Activated CD4-positive, alpha-beta T cell treated with anti-CD3 and anti-CD28 coated beads, Interleukin-2, amount 10 ng/mL, durations not matched to agents 24 days and 14 days (primary cell): ENCODE data around the gene PTPN1. TPM values are rescaled to one million over a fixed set of nuclear protein-coding genes. Genes with fewer than 3 reads are reported as not detected.

ENCODE experiments used
- DNase-seq: peaks from one replicate; pipeline ENCODE4 v3.0.0; 2022
- H3K27ac Mint-ChIP-seq: one replicate; pipeline ENCODE4 v1.8.0; 2022; ENCODE audit warnings: mild to moderate bottlenecking, mixed read lengths
- H3K27me3 Mint-ChIP-seq: one replicate; pipeline ENCODE4 v1.8.0; 2022; ENCODE audit warnings: mixed read lengths
- H3K36me3 Mint-ChIP-seq: one replicate; pipeline ENCODE4 v1.8.0; 2022; ENCODE audit warnings: low read depth, mild to moderate bottlenecking, mixed read lengths
- H3K4me1 Mint-ChIP-seq: one replicate; pipeline ENCODE4 v1.8.0; 2021; ENCODE audit warnings: mixed read lengths
- H3K4me3 Mint-ChIP-seq: one replicate; pipeline ENCODE4 v1.8.0; 2022; ENCODE audit warnings: mild to moderate bottlenecking, moderate library complexity, mixed read lengths
- H3K9me3 Mint-ChIP-seq: one replicate; pipeline ENCODE4 v1.8.0; 2021; ENCODE audit warnings: mixed read lengths
- intact Hi-C: fragments of 100-400 bp; cut with micrococcal nuclease; formaldehyde crosslinking; loops from one replicate; pipeline ENCODE4 v1.15.1; 2023
- total RNA-seq: library from RNA; stranded (reverse); gene quantifications from 2 replicates; pipeline ENCODE4 v1.2.3, GENCODE V29; 2022

Gene PTPN1
- 61.4 and 62.9 TPM in 2 replicates for total RNA-seq

DNA sequence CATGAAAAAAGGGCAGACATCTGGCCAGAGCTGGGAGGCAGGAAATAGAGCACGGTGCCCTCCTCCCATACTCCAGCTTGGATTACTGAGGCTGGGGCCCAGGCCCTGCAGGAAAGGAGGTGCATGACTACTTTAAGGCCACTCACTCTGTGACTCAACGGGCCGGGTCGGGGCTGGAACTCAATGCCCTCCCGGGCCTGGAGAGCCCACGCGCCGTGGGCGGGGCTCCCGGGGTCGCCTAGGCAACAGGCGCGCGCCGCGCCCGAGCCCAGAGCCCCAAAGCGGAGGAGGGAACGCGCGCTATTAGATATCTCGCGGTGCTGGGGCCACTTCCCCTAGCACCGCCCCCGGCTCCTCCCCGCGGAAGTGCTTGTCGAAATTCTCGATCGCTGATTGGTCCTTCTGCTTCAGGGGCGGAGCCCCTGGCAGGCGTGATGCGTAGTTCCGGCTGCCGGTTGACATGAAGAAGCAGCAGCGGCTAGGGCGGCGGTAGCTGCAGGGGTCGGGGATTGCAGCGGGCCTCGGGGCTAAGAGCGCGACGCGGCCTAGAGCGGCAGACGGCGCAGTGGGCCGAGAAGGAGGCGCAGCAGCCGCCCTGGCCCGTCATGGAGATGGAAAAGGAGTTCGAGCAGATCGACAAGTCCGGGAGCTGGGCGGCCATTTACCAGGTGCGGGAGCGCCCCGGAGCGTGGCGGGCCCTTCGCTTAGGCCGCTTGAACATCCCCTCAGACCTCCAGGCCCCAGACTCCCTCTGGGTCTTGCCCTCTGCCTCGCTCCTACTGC lies at the start of gene PTPN1:
Gene PTPN1, plus strand, starts transcription at position 461 of the 783 bp plus-strand sequence. Its CDS starts 145 bp downstream, at position 606.
- Mint-ChIP-seq H3K4me1 (peaks cover 44% of the 10 kb centered on the region), H3K27me3 (no peaks in the 10 kb centered on the region), H3K36me3 (peaks cover 25% of the 10 kb centered on the region), H3K27ac (peak within 1 kb of the TSS; percentile 93), H3K4me3 (peak within 1 kb of the TSS; percentile 98), H3K9me3 (no peaks in the 10 kb centered on the region)
- intact Hi-C loops, result loop anchor here (1.0 to 10.0 kb wide), 7 partner anchors 8 to 1231 kb away; partner anchors contain the start of genes PARD6B and ZNFX1
- peak; percentile 100 for DNase-seq

DNA sequence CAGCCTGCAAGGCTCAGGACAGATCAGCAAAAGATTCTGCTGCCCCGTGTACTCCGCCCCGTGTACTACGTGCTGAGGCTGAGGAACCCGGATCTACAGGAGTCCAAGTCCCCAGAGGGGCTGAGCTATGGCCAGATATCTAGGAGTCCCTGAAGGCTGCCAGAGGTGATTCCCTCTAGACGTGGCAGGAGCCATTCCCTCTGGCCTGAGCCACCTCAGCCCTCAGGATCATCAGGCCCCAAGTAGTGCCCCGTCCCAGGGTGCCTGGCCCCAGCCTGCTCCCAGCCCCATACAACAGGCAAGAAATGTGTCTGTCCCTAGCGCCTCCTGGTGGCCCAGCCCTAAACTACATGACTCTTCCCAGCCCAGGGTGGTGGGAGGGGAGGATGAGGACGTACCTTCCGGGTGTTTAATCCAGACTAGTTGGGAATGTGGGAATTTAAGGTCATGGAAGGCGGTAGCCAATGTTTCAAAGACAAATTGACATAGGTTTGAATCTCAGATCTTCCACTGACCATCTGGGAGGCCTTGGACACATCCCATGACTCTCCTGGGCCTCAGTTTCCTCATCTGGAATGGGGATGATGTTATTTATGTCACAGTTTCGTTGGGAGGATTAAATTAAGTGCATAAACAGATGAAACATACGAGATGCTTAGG lies 49.4 kb upstream of the PTPN1 start:
- H3K27ac Mint-ChIP-seq, result no peak overlapping the region
- intact Hi-C loops, result loop anchor here (1.0 kb wide), 2 partner anchors 270 to 274 kb away; partner anchors contain the start of gene CEBPB
- peaks cover 24% of the 10 kb centered on the region for H3K4me1 Mint-ChIP-seq
- DNase-seq, result peak; percentile 95
- no peaks in the 10 kb centered on the region for H3K36me3 Mint-ChIP-seq
- H3K9me3 Mint-ChIP-seq, result peaks cover 7% of the 10 kb centered on the region
- H3K27me3 Mint-ChIP-seq, result peaks cover 6% of the 10 kb centered on the region
- no peak overlapping the region for H3K4me3 Mint-ChIP-seq

DNA sequence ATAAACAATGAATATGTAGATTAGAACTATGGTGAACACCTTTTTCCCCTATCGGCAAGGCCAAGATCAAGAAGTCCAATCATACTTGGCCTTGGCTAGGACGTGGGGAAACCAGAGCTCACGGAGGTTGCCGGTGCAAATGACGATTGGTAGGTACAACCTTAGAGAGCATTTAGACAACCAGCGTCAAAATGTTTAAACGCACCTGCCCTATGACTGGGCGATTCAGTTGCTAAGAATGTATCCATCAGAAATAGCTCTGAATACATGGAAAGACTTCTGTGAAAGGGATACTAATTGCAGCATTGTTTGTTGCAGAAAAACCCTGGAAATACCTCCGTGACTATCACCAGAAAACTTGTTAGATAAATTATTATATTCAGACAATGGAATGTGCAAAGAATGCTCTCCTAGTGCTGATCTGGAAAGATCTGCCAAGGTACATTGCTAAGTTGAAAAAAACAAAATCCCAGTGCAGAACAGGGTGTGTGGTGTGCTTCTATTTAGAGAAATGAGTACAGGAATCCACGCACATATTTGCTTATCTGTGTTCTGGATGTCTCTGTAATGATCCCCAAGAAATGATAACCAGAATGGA lies 48.0 kb upstream of the PTPN1 start:
- Mint-ChIP-seq H3K27ac (no peak overlapping the region), H3K4me1 (peaks cover 18% of the 10 kb centered on the region), H3K9me3 (peaks cover 7% of the 10 kb centered on the region), H3K4me3 (no peak overlapping the region), H3K36me3 (no peaks in the 10 kb centered on the region), H3K27me3 (peaks cover 6% of the 10 kb centered on the region)
- intact Hi-C loops, result no loop called here
- DNase-seq, result no peak

DNA sequence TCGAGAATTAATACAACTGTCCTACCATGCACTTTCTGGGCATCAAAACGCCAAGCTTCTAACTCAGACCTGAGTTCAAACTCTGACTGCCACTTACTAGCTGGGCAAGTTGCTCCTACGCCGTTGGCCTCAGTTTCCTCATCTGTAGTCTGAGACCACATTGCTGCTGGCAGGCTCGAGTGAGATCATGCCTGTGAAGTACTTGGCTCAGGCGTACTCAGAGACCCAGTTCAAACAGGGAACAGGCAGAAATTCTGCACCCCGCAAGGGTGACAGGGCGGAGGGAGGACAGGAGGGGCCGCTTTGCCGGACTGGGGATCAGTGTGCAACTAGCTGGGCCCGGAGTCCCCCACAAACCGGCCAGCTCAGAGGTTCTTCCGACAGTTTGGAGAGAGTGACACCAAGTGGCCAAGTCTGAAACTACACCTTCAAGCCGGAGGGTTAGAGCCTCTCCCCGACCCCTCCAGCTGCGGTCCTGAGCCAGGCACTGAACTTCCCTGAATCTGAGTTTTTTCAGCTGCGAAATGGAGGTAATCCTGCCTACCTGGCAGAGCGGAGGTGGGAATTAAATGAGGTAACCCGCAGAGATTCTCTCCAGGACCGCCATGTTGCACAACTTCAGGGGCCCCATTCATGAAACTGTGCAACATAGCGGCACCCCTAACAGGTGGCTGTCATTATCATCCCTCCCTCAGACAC lies 46.0 kb upstream of the PTPN1 start:
- Mint-ChIP-seq H3K4me3 (no peak overlapping the region), H3K27ac (no peak overlapping the region), H3K36me3 (no peaks in the 10 kb centered on the region), H3K4me1 (peaks cover 19% of the 10 kb centered on the region), H3K27me3 (peaks cover 5% of the 10 kb centered on the region), H3K9me3 (peaks cover 2% of the 10 kb centered on the region)
- intact Hi-C loops, result loop anchor here (1.0 kb wide), 2 partner anchors 274 to 278 kb away; partner anchors contain the start of gene CEBPB
- DNase-seq, result peak; percentile 88

DNA sequence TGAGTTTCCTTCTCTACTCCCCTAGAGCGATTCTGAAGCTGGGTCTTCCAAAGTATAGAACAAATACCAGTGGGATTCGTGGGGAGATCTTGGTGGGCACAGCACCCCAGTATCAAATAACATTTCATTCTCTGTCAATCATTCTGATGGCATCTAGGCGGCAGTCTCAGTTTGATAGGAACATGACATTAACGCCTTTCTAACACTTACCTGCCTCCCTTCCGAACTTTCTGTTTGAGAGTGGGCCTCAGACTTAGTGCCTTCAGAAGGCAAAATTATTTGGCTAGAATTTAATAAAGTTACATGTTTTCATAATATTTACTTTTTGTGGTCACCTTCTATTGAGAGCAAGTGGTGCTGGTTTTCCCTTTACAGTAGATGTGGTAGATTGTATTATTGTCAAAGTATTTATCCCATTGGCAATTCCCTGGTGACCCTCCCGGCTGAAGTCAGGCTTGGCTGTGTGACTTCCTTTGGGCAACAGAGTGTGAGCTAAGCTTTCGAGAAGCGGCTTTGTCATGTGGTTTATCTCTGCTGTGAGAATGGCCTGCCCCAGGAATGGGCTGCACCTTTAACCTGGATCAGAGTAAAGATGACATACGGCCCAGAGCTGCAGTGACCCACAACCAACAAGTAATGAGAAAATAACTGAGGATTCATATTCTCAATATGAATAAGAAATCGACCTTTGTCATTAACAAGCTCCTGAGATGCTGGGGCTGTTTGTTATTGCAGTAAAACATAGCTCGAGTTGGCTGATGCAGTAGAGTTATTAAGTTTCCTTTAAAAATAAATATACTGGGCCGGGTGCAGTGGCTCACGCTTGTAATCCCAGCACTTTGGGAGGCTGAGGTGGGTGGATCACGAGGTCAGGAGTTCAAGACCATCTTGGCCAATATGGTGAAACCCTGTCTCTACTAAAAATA lies 45.2 kb upstream of the PTPN1 start:
- DNase-seq, result no peak
- Mint-ChIP-seq H3K36me3 (no peaks in the 10 kb centered on the region), H3K27me3 (peaks cover 3% of the 10 kb centered on the region), H3K4me3 (no peak overlapping the region), H3K27ac (no peak overlapping the region), H3K9me3 (no peaks in the 10 kb centered on the region), H3K4me1 (peaks cover 16% of the 10 kb centered on the region)
- intact Hi-C loops, result loop anchor here (1.0 kb wide), 2 partner anchors 275 to 279 kb away; partner anchors contain the start of gene CEBPB

DNA sequence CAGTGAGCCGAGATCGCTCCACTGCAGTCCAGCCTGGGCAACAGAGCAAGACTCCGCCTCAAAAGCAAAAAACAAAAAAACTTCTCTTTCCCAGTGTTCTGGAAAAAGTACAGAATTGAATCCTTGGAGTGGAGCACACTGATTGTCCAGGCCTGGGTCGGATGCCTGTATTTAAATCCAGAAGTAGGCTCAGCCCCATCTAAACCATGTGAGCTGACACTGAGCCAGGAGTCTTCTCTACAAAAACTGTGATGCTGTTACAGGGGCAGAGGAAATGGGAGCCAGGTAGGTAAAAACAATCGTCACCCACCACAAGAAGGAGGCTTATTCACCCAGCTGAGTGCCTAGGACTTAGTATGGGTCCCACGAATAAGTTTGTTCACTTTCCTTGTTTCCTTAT lies 43.0 kb upstream of the PTPN1 start:
- intact Hi-C loops, result no loop called here
- Mint-ChIP-seq H3K4me1 (peaks cover 22% of the 10 kb centered on the region), H3K27ac (no peak overlapping the region), H3K4me3 (no peak overlapping the region), H3K27me3 (peaks cover 3% of the 10 kb centered on the region), H3K9me3 (no peaks in the 10 kb centered on the region), H3K36me3 (no peaks in the 10 kb centered on the region)
- DNase-seq, result no peak

DNA sequence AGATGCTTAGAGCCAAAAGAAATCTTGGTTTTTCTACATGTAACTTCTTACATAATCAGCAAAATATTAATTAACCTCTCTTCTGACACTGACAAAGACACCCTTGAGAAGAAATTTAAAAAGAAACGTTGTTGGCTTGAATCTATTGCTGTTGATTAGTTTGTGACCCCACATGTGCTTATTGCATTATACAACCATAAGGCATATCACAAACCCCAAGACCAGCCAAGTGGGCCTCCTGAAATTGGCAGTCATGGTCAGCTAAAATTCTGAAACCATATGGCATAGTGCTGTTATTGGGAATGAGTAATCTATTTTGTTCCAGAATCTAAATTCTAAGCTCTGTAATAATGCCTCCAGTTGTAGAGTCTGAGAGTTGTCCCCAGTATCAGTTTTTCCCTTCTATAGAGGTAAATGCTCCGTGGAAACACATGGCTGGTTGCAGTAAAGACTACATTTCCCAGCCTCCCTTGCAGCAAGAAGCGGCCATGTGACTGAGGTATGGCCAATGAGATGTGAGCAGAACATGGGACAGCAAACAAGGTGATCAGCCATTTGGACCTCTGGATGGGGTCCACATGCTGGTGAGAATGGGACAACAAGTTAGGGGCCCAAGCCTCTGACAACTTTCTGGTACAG lies 42.3 kb upstream of the PTPN1 start:
- Mint-ChIP-seq H3K27me3 (no peaks in the 10 kb centered on the region), H3K36me3 (no peaks in the 10 kb centered on the region), H3K27ac (no peak overlapping the region), H3K4me1 (peaks cover 23% of the 10 kb centered on the region), H3K4me3 (no peak overlapping the region), H3K9me3 (no peaks in the 10 kb centered on the region)
- intact Hi-C loops, result no loop called here
- DNase-seq, result peak; percentile 78

DNA sequence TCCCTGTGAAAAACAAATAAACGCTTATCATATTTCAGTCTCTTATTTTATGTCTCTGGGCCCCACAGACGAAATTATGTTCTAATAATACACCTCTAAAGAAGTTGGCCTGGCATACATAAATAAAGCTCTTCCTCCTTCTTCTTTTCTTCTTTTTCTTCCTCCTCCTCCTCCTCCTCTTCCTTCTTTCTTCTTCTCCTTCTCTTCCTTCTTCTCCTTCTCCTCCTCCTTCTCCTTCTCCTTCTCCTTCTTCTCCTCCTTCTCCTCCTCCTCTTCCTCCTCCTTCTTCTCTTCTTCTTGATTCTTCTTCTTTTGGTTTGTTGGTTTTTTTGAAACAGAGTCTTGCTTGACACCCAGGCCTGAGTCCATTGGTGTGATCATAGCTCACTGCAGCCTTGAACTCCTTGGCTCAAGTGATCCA lies 41.8 kb upstream of the PTPN1 start:
- DNase-seq, result no peak
- no peaks in the 10 kb centered on the region for H3K9me3 Mint-ChIP-seq
- intact Hi-C loops, result no loop called here
- no peaks in the 10 kb centered on the region for H3K36me3 Mint-ChIP-seq
- H3K27ac Mint-ChIP-seq, result no peak overlapping the region
- H3K4me3 Mint-ChIP-seq, result no peak overlapping the region
- no peaks in the 10 kb centered on the region for H3K27me3 Mint-ChIP-seq
- peaks cover 27% of the 10 kb centered on the region for H3K4me1 Mint-ChIP-seq

DNA sequence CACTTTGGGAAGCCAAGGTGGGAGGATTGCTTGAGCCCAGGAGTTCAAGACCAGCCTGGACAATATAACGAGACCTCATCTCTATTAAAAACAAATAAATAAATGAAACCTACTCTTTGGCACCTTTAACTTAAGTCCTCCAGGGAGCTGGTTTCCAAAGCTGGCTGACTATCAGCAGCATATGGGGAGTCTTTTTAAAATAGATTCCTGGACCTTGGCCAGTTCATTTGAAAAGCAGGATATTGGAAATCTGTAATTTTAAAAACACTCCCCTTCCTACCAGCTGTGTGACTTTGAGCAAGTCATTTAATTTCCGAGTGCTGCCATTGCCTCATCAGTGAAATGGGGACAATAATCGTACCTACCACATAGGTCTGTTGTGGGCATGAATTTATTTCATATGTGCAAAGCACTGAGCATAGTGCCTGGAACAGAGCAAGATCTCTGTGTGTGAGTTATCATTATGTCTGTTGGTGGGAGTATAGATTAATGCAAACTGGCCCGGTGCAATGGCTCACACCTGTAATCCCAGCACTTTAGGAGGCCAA lies 40.9 kb upstream of the PTPN1 start:
- no peaks in the 10 kb centered on the region for H3K36me3 Mint-ChIP-seq
- H3K27ac Mint-ChIP-seq, result no peak overlapping the region
- intact Hi-C loops, result no loop called here
- no peaks in the 10 kb centered on the region for H3K9me3 Mint-ChIP-seq
- no peaks in the 10 kb centered on the region for H3K27me3 Mint-ChIP-seq
- peaks cover 23% of the 10 kb centered on the region for H3K4me1 Mint-ChIP-seq
- DNase-seq, result no peak
- no peak overlapping the region for H3K4me3 Mint-ChIP-seq

DNA sequence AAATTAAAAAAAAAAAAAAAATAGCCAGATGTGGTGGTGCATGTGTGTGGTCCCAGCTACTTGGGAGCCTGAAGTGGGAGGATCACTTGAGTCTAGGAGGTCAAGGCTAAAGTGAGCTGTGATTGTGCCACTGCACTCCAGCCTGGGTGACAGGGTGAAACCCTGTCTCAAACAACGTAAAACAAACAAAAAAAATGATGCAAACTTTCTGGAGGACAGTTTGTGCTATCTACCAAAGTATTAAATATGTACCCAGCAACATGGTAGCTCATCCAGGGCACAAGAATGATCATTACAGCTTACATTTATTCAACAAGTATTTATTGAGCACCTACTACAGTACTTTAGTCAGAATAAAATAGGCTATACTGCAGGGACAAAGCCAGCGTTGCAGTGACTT lies 40.4 kb upstream of the PTPN1 start:
- Mint-ChIP-seq H3K27ac (no peak overlapping the region), H3K4me1 (peaks cover 21% of the 10 kb centered on the region), H3K36me3 (no peaks in the 10 kb centered on the region), H3K27me3 (no peaks in the 10 kb centered on the region), H3K9me3 (no peaks in the 10 kb centered on the region), H3K4me3 (no peak overlapping the region)
- intact Hi-C loops, result no loop called here
- no peak for DNase-seq

DNA sequence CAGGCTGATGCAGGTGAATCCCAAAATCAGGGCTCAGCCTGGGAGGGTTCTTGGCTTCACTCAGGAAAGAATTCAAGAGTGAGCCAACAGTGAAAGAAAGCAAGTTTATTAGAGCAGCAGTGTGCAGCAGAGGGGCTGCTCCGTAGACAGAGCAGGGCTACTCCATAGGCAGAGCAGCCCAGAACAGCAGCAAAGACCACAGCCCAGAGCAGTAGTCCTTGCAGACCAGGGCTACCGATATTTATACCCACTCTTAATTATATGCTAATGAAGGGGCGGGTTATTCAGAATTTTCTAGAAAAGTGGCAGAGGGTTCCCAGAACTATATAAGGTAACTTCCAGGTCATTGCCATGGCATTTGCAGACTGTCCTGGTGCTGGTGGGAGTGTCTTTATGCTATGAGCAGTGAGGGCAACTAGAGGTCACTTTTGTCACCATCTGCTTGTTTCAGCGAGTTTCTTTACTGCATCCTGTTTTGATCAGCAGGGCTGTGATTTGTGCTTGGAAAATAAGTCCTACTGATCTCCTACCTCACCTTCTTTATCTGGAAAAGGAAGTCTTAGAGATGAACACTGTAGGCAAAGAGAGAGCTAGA lies 39.8 kb upstream of the PTPN1 start:
- no peak overlapping the region for H3K27ac Mint-ChIP-seq
- no peaks in the 10 kb centered on the region for H3K27me3 Mint-ChIP-seq
- no peak overlapping the region for H3K4me3 Mint-ChIP-seq
- DNase-seq, result no peak
- H3K9me3 Mint-ChIP-seq, result no peaks in the 10 kb centered on the region
- no peaks in the 10 kb centered on the region for H3K36me3 Mint-ChIP-seq
- H3K4me1 Mint-ChIP-seq, result peaks cover 21% of the 10 kb centered on the region
- intact Hi-C loops, result no loop called here

DNA sequence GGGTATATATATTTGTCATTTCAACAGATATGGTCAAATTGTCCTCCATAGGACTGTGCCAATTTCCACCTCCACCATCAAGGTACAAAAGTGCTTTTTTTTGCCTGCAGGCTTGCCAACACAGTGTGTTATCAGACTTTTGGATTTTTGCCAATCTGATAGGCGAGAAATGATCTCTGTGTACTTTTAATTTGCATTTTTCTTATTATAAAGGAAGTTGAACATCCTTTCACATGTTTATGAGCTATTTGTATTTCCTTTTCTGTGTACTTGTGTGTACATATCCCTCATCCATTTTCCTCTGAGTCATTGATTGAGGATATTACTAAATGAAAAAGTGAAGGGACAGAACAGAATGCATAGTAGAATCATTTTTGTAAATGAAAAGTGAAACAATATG lies 39.0 kb upstream of the PTPN1 start:
- no peaks in the 10 kb centered on the region for H3K27me3 Mint-ChIP-seq
- DNase-seq, result no peak
- no peak overlapping the region for H3K27ac Mint-ChIP-seq
- H3K9me3 Mint-ChIP-seq, result no peaks in the 10 kb centered on the region
- peaks cover 21% of the 10 kb centered on the region for H3K4me1 Mint-ChIP-seq
- H3K36me3 Mint-ChIP-seq, result no peaks in the 10 kb centered on the region
- intact Hi-C loops, result no loop called here
- H3K4me3 Mint-ChIP-seq, result no peak overlapping the region
